GM18858 (cell line): Measurements from ENCODE around the gene CCNH.

Experiments
- ATAC-seq: cut with Tn5 transposase; IDR thresholded peaks from one replicate; pipeline ENCODE4 v1.9.1; 2021; ENCODE audit not compliant: unreplicated experiment

CCNH gene

DNA sequence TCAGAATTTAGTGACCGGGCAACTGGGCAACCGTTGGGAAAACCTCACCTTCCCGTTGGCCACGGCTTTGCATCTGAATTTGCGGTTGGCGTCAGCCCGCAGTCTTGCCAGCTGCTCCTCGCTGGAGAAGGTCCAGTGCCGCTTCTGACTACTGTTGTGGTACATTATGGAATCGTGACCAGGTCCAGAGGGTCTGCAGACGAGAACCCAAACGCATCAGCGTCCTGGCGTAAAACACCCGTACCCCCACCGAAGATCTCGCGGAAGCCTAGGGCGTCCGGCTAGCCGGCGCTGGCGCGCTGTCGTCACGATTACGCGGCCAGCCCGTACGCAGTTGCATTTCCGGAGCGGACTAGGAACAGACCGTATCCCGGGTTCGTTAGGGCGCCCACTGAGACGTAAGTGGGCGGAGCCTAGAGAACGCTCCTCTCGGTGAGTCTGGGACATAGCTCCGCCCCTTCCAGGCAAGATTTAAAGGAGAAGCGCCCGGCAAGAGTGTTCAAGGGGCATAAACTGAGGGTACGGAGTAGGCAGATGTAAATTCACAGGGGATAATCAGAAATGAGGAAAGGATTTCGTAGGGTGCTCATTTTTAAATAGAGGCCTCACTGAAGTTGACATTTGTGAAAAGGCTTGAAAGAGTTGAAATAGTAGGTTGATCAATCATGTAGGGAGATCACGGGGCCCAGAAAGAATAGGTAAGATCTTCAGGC is at the start of gene CCNH:
TSS of gene CCNH (minus strand) at position 301 of the 713 bp plus-strand sequence. CDS start at position 165, 136 bp downstream.
- peak; percentile 99 for ATAC-seq

- no peak for ATAC-seq
These were observed 45.0 kb upstream of the CCNH start for GRCh38 chr5:87457706-87458105.

DNA sequence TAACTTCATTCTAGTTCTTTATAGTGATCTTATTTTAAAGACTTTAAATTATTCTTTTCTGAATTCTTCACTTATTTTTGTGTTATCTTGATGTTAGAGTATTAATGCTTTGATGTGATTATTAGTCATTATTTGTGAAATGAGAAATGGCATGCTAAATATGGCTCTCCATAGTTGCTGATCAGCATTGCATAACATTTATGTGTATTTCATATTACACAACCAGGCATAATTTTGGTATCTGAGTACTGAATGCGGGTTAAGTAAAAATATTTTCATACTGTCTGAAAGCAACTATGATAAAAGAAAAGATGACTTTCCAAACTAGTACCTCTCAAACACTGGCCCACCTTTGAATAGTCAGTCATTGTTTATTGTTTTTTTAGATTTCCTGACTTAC is 41.1 kb upstream of the CCNH start:
- ATAC-seq = no peak

DNA sequence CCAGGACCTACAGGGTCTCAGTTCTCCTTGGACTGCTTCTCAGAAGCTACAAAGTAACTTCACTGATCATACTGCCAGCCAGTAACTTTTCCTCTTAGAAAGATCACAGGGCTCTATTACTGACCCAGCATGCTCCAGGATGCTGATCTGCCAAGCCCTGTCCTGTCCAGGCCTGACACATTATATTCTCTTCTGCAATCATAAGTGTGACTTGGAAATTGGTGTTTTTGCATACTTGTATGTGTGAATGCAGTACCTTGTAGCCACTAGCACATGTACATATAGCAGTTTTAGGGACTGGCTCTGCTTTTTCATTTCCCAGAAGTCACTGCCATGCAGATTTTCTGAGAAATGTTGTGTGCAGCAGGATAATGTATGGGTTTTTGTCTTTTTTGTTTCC is 40.1 kb upstream of the CCNH start:
- ATAC-seq = no peak

DNA sequence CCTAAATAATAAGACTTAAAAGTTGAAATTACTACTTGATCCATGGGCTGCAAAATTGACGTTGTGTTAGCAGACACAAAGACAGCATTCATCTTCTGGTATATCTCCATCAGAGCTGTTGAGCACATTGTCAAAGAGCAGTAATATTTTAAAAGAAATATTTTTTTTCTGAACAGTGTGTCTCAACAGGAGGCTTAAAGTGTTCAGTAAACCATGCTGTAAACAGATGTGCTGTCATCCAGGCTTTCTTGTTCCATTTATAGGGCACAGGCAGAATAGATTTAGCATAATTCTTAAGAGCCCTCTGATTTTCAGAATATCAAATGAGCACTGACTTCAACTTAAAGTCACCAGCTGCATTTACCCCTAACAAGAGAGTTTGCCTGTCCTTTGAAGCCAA is 29.7 kb upstream of the CCNH start:
- no peak for ATAC-seq

DNA sequence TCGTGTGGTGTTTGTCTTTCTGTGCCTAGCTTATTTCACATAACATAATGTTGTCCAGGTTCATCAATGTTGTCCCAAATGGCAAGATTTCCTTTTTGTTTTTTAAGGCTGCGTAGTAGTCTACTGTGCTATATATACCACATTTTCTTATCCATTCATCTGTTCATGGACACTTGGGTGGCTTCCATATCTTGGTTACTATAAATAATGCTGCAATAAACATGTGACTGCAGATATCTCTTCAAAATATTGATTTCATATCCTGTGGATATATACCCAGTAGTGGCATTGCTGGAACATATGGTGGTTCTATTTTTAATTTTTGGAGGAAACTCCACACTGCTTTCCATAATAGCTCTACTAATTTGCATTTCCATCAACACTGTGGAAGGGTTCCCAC is 25.5 kb upstream of the CCNH start:
- no peak for ATAC-seq

GRCh38 chr5:87437724-87438123 is 25.0 kb upstream of the CCNH start:
- no peak for ATAC-seq

DNA sequence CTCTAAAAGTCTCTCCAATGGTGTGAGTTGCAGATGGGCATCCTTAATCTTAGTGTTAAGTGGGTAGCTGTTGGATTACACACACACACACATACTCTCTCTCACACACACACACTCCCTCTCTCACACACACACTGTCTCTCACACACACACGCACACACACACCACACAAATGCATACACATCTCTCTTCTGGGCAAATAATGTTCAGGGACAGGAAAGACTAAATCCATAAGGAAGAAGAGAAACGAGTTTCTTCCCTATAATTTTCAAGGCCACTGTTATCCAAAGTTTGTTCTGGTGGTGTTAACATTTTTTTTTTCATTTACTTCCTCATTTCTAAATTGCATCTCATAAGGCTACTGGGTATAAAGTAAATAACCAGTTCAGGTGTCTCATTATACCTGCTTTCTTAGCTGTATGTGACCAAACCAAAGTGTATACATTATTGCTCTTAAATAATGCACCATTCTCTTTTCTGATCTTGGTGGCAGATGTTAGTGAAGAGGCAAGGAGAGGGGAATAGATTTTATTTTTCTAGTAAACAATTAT is 22.5 kb upstream of the CCNH start:
- no peak for ATAC-seq

DNA sequence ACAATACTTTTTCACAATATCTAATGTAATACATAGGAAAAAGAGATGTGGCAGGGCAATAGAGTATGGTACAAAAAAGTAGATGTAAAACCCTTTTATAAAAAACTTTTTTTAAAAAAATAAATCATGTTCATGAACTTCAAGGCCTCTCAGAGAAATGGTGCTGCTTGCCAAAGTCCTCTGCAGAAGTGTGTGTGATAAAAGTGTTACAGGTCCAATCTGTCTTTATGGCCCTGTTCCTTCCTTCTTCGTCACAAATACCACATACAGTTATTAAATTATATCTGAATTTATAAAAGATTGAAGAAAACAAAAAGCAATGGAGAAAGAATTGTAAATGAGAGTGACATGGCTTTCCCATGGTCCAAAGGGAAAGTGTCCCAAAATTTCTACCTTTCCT is 21.7 kb upstream of the CCNH start:
- no peak for ATAC-seq

DNA sequence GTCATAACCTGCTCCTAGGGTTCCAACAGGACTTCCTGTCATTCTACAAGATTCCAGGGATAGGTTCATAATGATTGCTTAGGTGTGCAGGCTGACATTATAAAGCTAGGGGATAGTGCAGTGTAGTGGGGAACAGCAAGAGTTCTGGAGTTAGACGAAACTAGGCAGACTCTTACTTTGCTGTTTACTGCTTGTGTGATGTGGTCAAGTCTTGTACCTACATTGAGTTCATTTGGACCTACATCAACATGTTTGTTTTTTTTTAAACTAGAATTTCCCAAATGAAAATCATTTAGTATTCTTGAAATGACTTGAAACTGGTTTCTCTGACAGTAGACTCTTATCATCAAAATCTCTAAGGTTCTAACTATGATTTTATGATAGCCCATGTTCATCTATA is 21.2 kb upstream of the CCNH start:
- ATAC-seq = no peak

DNA sequence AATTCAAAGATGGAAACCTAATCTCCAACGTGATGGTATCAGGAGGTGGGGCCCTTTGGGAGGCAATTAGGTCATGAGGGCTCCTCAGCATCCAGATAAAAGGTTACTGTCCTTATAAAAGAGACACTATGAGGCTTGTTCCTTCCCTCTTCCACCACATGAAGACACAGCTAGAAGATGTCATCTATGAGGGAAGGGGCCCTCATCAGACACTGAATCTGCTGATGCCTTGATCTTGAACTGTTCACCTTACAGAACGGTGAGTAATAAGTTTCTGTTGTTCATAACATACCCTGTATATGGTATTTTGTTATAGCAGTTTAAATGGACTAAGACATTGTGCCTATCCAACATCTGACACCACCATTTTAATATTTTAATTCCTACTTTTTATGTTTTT is 19.7 kb upstream of the CCNH start:
- ATAC-seq = no peak

GRCh38 chr5:87430863-87431457 is 18.2 kb upstream of the CCNH start:
- ATAC-seq = no peak

- ATAC-seq = no peak
These were observed 11.0 kb upstream of the CCNH start for GRCh38 chr5:87423755-87424154.

- no peak for ATAC-seq
These were observed 8.6 kb upstream of the CCNH start for GRCh38 chr5:87421307-87421706.

- ATAC-seq = no peak
These were observed 5.8 kb upstream of the CCNH start for GRCh38 chr5:87418506-87418905.

GRCh38 chr5:87413343-87413645 is 564 bp upstream of the CCNH start:
- ATAC-seq = no peak

GRCh38 chr5:87411973-87412629 is 629 bp downstream of the CCNH start:
- ATAC-seq = peak; percentile 3

DNA sequence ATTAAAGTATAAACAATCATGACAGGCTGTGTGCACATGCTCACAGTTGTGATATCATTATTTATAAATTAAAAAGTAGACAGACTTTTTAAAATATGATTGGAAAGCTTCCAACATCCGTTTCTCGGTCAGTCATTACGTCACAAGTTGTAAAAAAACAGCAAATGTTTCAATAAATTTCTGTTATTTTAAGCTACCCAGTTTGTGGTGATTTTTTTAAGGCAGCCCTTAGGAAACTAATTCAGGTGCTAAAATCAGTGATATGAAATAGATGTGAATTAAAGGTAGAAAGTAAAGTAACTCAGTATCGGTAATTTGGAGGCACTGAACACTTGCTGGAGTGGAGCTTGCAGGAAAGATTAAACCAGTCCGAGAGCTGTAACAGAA is 1.2 kb downstream of the CCNH start:
- no peak for ATAC-seq

DNA sequence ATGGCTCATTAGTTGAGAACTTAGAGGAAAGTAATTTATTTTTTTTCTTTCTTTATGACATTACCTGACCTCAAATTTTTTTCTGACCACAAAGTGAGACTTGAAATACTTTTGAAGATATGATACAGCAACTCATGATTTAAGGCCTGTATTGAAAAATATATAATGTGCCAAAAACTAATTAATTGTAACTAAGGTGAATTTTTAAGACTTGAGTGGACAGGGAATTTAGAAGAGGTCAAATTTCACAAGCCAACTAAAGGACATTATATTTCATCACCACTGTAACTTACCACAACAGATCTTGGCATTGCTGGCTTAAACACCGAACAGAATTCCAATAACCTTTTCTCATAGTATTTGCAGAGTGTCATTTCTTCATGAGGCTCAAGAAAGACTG is 1.8 kb downstream of the CCNH start:
- ATAC-seq = no peak

DNA sequence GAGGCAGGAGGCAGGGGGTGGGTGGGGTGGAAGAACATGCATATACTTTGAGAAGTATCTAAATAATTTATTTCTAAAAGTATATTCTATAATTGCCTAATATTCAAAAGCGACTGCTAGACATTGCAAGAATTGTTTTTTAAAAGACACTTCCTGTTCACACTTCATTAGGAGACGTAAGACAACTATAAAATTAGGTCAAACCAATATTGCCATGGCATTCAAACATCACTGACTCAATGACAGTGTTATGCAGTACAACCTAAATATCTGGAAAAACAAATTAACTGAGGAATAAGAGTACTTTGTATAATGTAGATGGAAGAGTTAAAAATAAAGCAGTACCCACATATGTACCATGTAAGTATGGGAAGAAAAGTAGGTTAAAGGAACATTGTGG is 4.5 kb downstream of the CCNH start:
- no peak for ATAC-seq

DNA sequence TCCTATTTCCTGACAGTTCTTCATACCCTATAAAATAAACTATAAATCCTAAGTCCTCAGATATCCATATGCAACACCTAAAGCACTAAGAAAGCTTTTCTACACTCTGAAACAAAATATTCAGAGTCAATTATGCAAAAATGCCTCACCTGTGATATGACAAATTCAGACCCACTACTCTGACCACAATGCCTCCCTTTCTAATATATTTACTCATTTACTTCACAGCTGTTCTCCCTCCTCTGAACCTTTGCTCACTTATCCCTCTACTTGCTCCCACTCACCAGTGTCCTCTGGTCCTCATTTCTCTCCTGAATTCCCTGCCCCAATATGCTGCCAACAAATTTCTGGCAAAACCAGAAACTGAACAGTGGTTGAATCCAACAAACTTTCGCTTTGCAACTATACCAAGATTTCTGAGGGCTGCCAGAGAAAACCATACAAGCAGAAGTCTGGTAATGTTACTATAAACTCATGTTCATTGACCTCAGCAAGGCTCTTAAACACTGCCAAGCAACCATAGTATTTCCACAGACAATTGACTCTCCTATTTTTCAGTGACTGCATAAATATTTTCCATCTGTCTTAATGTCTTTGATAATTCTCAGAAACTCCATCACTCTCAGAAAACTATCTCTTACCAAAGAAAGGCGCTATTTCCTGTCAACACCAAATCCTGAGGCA is 7.1 kb downstream of the CCNH start:
- ATAC-seq = no peak

GRCh38 chr5:87404359-87404758 is 8.4 kb downstream of the CCNH start:
- ATAC-seq = no peak
